ENCODE measurements around the gene IFITM2.
"Not testable (repeated sequence)": the region's sequence is repeated elsewhere in the genome, so short reads cannot be mapped to it uniquely, and the experiment has no call there.

Gene IFITM2

GRCh38 chr11:293852-294661, 13.6 kb upstream of the IFITM2 start:
- no peak for DNase-seq

DNA sequence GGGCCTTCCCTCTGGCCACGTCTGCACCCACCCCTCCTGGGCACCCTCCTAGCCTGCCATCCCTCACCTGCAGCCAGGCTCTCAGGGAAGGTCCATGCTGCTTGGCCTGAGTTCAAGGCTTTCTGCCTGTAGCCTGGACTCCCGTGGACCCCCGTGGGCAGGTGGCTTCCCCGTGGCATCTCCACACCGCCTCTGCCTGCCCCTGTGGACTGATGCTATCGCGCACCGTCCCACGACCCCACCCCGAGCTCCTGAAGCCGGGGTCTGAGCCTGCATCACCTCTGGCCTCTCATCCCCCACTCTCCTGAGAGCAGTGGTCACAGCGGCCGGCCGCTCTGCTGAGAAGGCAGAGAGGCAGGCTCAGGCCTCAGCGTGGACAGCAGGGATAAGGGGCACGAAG, 12.8 kb upstream of the IFITM2 start:
- no peak for DNase-seq

- no peak for DNase-seq
These were observed 12.1 kb upstream of the IFITM2 start for GRCh38 chr11:295351-296170.

DNA sequence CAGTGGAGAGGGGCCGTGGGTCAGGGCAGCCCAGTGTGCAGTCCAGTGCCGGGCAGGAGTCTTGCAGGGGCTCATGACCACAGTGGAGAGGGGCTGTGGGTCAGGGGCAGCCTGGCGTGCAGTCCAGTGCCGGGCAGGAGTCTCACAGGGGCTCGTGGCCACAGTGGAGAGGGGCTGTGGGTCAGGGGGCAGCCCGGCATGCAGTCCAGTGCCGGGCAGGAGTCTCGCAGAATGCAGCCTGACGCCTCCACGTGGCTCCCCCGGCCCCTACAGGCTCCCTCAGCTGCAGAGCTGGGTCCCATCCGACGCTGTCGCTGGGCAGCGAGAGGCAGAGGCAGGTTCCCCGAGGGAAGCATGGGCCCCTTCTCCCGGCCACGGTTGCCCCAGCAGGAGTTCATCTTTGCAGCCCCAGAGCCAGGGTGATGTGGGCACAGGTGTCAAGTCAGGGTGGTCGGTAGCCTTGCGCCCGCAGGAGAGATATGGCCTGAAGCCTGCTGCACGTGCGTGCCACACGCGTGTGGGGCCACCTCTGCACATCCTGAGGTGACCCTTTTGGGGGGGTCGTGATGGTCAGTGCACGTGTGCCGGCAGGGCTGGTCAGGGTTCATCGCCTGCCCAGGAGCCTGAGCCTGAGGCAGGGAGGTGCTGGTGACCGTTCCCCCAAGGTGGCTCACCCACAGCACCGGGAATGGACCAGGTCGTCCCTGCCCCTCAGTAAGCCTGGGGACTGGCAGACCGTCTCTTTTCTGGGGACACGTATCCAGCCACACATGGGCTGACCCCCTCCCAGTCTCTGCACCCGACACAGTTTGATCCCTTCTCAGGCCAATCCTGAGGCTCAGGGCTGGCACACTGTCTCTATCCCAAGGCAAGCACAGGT, 11.2 kb upstream of the IFITM2 start:
- DNase-seq, result no peak

DNA sequence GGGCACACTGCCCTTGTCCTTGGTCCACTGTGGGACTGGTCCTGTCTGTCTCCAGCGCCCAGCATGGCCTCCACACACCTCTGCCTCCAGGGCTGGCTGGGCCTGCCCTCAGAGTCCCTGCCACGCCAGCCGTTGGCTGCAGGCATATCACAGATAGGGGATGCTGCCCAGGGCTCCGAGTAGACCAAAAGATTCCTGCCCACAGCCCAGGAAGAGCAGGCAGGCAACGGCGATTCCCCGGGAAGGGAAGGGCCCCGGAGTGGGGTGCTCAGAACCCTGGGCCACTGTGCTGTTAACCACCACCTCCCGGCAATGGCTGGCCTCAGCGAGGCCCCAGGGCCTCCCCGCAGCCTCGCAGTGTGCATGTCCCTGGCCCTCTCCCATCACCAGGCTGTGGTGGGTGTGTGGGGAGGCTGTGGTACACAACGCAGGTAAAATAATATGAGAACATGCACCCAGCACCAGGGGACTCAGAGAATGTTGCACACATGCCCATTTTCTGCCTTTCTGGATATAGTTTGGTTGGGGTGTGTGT, 10.5 kb upstream of the IFITM2 start:
- DNase-seq, result no peak

DNA sequence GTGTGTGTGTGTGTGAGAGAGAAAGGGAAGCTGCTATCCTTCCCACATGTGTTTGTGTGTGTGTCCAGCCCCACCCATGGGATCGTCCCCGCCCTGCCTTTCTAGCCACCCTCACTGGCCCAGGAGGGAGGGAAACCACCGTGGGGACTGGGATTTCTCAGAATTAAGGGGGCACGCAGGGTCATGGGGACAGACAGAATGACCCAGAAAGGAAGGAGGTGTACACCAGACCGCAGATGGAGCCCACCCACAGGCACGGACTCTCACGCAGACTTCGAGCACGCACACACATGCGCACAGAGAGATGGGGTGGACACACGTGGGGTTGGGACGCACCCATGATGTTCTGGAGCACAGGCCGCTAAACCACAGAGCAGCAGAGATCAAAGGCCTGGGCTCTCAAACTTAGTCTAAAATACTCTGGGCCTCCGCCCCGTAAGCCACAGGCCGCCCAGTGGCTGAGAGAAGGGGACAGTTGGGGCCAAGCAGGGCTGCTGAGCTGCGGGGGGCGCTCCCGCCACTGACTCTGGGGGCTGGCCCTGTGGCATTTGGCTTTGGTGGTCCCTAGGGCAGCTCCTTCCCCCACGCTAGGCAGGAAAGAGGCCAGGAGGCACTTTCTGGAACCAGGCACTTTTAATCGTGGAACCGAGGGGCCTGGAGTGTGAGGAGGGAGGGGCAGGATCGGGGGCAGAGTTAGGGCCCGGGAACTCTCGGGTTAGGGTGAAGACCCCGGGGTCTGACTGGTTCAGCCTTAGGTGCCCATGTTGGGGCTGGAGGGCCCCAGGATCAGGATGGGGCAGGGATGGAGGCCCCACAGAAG, 9.8 kb upstream of the IFITM2 start:
- DNase-seq, result no peak

GRCh38 chr11:298406-299065, 9.1 kb upstream of the IFITM2 start:
- DNase-seq, result no peak

GRCh38 chr11:299081-299891, 8.3 kb upstream of the IFITM2 start, which contains the start of gene IFITM5:
TSS of gene IFITM5 (minus strand) at chr11:299526. CDS start at chr11:299490, 36 bp downstream.
- DNase-seq, result no peak

DNA sequence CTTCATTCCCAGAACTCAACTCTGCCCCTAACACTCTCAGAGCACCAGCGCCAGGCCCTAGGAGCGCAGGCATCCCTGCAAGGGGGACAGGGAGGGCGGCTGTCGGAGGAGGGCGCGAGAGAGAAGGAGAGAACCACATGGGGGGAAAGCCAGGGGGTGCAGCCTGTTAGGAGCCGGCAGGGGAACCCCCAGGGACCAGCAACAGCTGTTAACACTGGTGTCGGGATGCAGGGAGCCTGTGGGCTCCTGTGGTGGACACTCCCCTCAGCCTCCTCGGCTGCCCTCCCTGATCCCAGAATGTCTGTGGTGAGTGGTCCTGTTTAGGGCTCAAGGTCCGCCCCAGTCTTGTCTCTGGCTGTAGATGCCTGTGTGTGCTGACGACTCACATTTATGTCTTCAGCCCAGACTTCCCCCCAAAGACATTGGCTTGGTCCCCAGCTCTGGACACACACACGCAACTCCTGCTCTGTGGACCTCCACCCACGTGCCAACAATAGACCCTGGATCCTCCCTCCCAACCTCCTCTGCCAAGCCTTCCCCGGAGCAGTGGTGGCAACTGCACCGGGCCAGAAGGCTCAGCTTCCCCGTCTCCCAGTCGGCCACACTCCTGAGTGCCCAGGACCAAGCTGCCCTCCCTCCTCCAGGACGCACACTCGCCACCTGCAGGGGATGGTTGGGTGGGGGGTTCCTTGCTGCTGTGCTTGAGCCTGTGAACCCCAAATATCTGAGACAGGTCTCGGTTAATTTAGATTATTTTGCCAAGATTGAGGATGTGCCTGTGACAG, 7.5 kb upstream of the IFITM2 start:
- peak; percentile 31 for DNase-seq

- no peak for DNase-seq
These were observed 4.3 kb upstream of the IFITM2 start for GRCh38 chr11:303363-303762.

DNA sequence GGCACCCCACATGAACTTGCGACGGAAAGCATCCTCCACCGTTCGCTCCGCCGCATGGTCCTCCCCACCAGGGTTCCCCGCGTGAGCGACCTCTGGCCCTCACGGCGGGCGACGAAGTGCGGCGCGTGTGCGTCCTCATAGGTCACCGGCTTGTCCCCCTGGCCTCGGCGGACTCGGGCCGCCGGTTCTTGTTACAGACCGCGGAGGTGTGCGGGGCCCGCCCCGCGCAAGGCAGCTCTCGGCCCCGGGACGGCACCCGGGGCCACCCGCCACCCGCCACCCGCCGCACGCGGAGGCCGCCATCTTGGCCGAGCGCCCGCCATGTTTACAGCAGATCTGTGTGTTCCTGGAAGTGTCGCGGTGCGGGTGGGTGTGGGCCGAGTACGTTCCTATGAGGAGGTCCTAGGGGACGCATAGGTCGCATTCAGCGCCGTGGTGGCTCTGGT, 3.5 kb upstream of the IFITM2 start:
- no peak for DNase-seq

DNA sequence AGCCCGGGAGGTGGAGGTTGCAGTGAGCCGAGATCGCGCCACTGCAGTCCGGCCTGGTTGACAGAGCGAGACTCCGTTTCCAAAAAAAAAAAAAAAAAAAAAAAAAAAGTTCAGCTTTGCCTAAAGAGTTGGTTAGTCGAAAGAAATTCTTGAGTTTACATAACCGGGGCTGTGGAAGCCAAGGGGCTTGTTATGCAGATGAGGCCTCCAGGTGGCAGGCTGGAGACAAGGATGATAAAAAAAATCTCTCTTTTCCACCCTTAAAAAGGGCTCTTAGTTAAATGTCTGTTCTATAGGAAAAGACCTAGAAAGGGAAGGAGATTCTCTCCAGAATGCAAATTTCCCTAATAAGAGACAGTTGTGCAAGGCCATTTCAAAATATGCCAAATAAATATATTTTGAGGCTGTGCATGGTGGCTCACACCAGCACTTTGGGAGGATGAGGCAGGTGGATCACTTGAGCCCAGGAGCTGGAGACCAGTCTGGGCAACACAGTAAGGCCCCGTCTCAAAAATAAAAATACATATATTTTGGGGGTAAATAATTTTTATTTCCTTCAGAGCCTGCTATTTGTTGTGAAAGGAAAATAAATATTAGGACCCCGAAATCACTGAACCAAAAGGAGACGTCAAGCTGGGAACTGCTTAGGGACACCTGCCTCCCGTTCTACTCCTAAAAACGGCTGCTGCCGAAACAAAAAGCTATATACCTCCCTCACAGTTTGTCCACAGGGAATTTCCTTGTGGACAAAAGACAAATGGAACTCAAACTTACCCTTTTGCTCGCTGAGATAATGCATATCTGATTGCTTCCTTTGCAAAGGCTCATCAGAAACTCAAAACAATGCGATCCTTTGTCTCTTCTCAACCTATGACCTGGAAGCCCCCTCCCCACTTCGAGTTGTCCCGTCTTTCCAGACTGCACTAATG, 2.4 kb upstream of the IFITM2 start:
- peak; percentile 48 for DNase-seq

- no peak for DNase-seq
These were observed 1.8 kb upstream of the IFITM2 start for GRCh38 chr11:305844-306211.

DNA sequence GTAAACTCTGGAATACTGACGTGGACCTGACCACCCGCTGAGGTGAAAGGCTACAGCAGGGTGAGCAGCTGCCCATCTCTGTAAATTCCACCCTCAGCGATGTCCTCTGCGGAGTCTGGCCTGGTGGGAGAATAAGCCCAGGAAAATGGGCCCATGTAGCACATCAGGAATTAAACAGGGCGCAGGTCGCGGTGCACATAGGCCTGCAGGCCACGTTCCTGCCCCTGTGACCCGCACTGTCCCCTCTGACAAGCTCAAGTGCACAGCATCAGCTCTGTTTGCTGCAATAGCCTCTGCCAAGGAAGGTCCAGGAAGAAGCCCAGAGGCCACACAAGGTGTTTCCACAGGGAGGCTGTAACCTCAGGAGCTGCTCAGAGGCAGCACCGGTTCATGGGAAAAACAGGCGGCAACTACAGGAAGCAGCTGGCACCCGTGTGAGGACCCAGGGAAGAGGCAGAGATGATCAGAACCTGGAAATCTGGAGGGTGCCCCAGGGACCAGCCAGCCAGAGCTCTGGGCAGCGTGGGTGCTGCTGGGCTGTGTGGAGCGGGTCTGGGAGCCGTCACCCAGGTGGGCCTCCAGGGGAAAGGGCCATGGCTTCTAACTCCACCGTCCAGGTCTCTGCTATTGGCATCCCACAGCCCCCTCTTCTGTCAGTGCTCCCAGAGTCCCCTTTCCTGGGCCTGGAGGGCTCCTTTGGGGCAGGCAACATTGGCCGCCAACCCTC, 808 bp upstream of the IFITM2 start:
- no peak for DNase-seq

GRCh38 chr11:308740-309665, 1.4 kb downstream of the IFITM2 start:
- DNase-seq, result not testable (repeated sequence)

GRCh38 chr11:309979-310572, 2.5 kb downstream of the IFITM2 start:
- not testable (repeated sequence) for DNase-seq

Measured in NCI-H69 (cell line).